CD4-positive, CD25-positive, alpha-beta regulatory T cell (primary cell): ENCODE results near the gene STMP1. TPM values are rescaled to one million over a fixed set of nuclear protein-coding genes. Genes with fewer than 3 reads are reported as not detected.
A peak's percentile ranks its signal among the peaks of the same experiment; 100 is the strongest.

Experiments
- ATAC-seq, 2 donors: fragments of 150-1000 bp; cut with Tn5 transposase; one replicate each; pipeline ENCODE4 v1.10.0; 2021; ENCODE audit warnings: low read depth in 2 of 2, moderate number of reproducible peaks in 2 of 2, moderate library complexity in 1 of 2
- DNase-seq, 3 donors: peaks; one replicate each; pipeline versions ENCODE4 v3.0.0 to v3.0.0-alpha.2; 2012 to 2022; ENCODE audit warnings: mixed read lengths in 1 of 3
- H3K27ac ChIP-seq: one replicate; pipeline ENCODE4 v1.7.0; 2013; ENCODE audit warnings: mild to moderate bottlenecking, low read length; ENCODE audit not compliant: insufficient read depth, poor library complexity, severe bottlenecking
- H3K27me3 ChIP-seq: one replicate; pipeline ENCODE4 v1.7.0; 2013; ENCODE audit warnings: low read length; ENCODE audit not compliant: control insufficient read depth, insufficient read depth
- H3K36me3 ChIP-seq: one replicate; pipeline ENCODE4 v1.7.0; 2013; ENCODE audit warnings: mild to moderate bottlenecking, low read length, moderate library complexity; ENCODE audit not compliant: control insufficient read depth, insufficient read depth
- H3K4me1 ChIP-seq: 2 replicates; pipeline ENCODE4 v1.7.0; 2013; ENCODE audit warnings: mild to moderate bottlenecking, low read length; ENCODE audit not compliant: insufficient read depth, control insufficient read depth, poor library complexity, severe bottlenecking
- H3K4me3 ChIP-seq: one replicate; pipeline ENCODE4 v1.7.0; 2013; ENCODE audit warnings: low read depth, mild to moderate bottlenecking, low read length, moderate library complexity
- H3K9me3 ChIP-seq, 2 experiments: 1 replicate in 1 of 2; 2 replicates in 1 of 2; pipeline ENCODE4 v1.7.0; 2013; ENCODE audit warnings: low read length in 2 of 2, mild to moderate bottlenecking in 1 of 2, moderate library complexity in 1 of 2; ENCODE audit not compliant: control insufficient read depth in 2 of 2
- H3K27ac Mint-ChIP-seq, 3 donors: one replicate each; pipeline ENCODE4 v1.8.0; 2020 to 2022; ENCODE audit warnings: mild to moderate bottlenecking in 3 of 3, mixed read lengths in 3 of 3, moderate library complexity in 2 of 3
- H3K27me3 Mint-ChIP-seq: one replicate; pipeline ENCODE4 v1.8.0; 2022; ENCODE audit warnings: mild to moderate bottlenecking, mixed read lengths
- H3K36me3 Mint-ChIP-seq: one replicate; pipeline ENCODE4 v1.8.0; 2020; ENCODE audit warnings: mixed read lengths
- H3K4me1 Mint-ChIP-seq, 4 donors: one replicate each; pipeline ENCODE4 v1.8.0; 2020 to 2022; ENCODE audit warnings: mixed read lengths in 4 of 4, mild to moderate bottlenecking in 1 of 4
- H3K4me3 Mint-ChIP-seq, 4 donors: one replicate each; pipeline ENCODE4 v1.8.0; 2020 to 2022; ENCODE audit warnings: mild to moderate bottlenecking in 4 of 4, mixed read lengths in 4 of 4, moderate library complexity in 3 of 4
- H3K9me3 Mint-ChIP-seq, 7 donors: one replicate each; pipeline ENCODE4 v1.8.0; 2020 to 2022; ENCODE audit warnings: mixed read lengths in 7 of 7, mild to moderate bottlenecking in 3 of 7, moderate library complexity in 2 of 7
- polyA plus RNA-seq, 4 donors: library from polyadenylated mRNA; unstranded; fragments of 300-500 nt; fragmentation: Illumina TruSeq; gene quantifications; one replicate each; pipeline ENCODE4 v1.2.3, GENCODE V29; 2021
- total RNA-seq: library from RNA; stranded (reverse); gene quantifications from one replicate; pipeline ENCODE4 v1.2.3, GENCODE V29; 2022

The STMP1 gene
- total and polyA plus RNA-seq, 5 donors from 2014 or later, result 18.2 to 61.4 (median 53.8) TPM

GRCh38 chr7:135706038-135706742 is 43.9 kb downstream of the STMP1 start:
- Histone ChIP-seq H3K9me3 (no peaks in the 10 kb centered on the region), H3K27me3 (no peaks in the 10 kb centered on the region), H3K36me3 (no peaks in the 10 kb centered on the region), H3K4me3 (no peak overlapping the region), H3K4me1 (no peaks in the 10 kb centered on the region), H3K27ac (no peak overlapping the region)
- DNase-seq (no peak), ATAC-seq (no peak)
- Mint-ChIP-seq H3K9me3 (no peaks in the 10 kb centered on the region), H3K36me3 (peaks cover 4% of the 10 kb centered on the region), H3K4me1 (no peaks in the 10 kb centered on the region), H3K27me3 (no peaks in the 10 kb centered on the region), H3K27ac (no peak overlapping the region), H3K4me3 (no peak overlapping the region)

- ATAC-seq (no peak), DNase-seq (no peak)
- no peaks in the 10 kb centered on the region for H3K4me1 ChIP-seq
- no peaks in the 10 kb centered on the region for H3K27me3 ChIP-seq
- H3K4me3 ChIP-seq, result no peak overlapping the region
- H3K4me3 Mint-ChIP-seq, result no peak overlapping the region
- H3K36me3 ChIP-seq, result no peaks in the 10 kb centered on the region
- H3K27ac Mint-ChIP-seq, result no peak overlapping the region
- H3K9me3 Mint-ChIP-seq, result no peaks in the 10 kb centered on the region
- no peaks in the 10 kb centered on the region for H3K27me3 Mint-ChIP-seq
- H3K27ac ChIP-seq, result no peak overlapping the region
- no peaks in the 10 kb centered on the region for H3K4me1 Mint-ChIP-seq
- H3K36me3 Mint-ChIP-seq, result no peaks in the 10 kb centered on the region
- H3K9me3 ChIP-seq, result no peaks in the 10 kb centered on the region
Measured at GRCh38 chr7:135706858-135707569, 44.7 kb downstream of the STMP1 start.

GRCh38 chr7:135707570-135707966 is 45.3 kb downstream of the STMP1 start:
- Mint-ChIP-seq H3K4me3 (no peak overlapping the region), H3K27me3 (no peaks in the 10 kb centered on the region), H3K9me3 (no peaks in the 10 kb centered on the region), H3K27ac (no peak overlapping the region), H3K36me3 (no peaks in the 10 kb centered on the region), H3K4me1 (no peaks in the 10 kb centered on the region)
- DNase-seq (no peak), ATAC-seq (no peak)
- no peak overlapping the region for H3K4me3 ChIP-seq
- no peak overlapping the region for H3K27ac ChIP-seq
- H3K27me3 ChIP-seq, result no peaks in the 10 kb centered on the region
- H3K4me1 ChIP-seq, result no peaks in the 10 kb centered on the region
- no peaks in the 10 kb centered on the region for H3K9me3 ChIP-seq
- no peaks in the 10 kb centered on the region for H3K36me3 ChIP-seq

GRCh38 chr7:135708041-135708440 is 45.7 kb downstream of the STMP1 start:
- ATAC-seq (no peak), DNase-seq (no peak)
- no peak overlapping the region for H3K4me3 ChIP-seq
- Mint-ChIP-seq H3K9me3 (no peaks in the 10 kb centered on the region), H3K4me1 (no peaks in the 10 kb centered on the region), H3K27ac (no peak overlapping the region), H3K36me3 (no peaks in the 10 kb centered on the region), H3K4me3 (no peak overlapping the region), H3K27me3 (no peaks in the 10 kb centered on the region)
- no peaks in the 10 kb centered on the region for H3K27me3 ChIP-seq
- H3K36me3 ChIP-seq, result no peaks in the 10 kb centered on the region
- no peak overlapping the region for H3K27ac ChIP-seq
- H3K4me1 ChIP-seq, result no peaks in the 10 kb centered on the region
- H3K9me3 ChIP-seq, result no peaks in the 10 kb centered on the region

GRCh38 chr7:135709508-135709907 is 47.2 kb downstream of the STMP1 start:
- no peak overlapping the region for H3K4me3 Mint-ChIP-seq
- ATAC-seq, result no peak
- no peak overlapping the region for H3K4me3 ChIP-seq
- H3K36me3 Mint-ChIP-seq, result no peaks in the 10 kb centered on the region
- no peaks in the 10 kb centered on the region for H3K9me3 Mint-ChIP-seq
- no peaks in the 10 kb centered on the region for H3K9me3 ChIP-seq
- no peaks in the 10 kb centered on the region for H3K27me3 Mint-ChIP-seq
- no peaks in the 10 kb centered on the region for H3K4me1 Mint-ChIP-seq
- H3K36me3 ChIP-seq, result no peaks in the 10 kb centered on the region
- H3K27ac Mint-ChIP-seq, result no peak overlapping the region
- no peaks in the 10 kb centered on the region for H3K27me3 ChIP-seq
- no peak overlapping the region for H3K27ac ChIP-seq
- DNase-seq, result no peak
- H3K4me1 ChIP-seq, result no peaks in the 10 kb centered on the region

GRCh38 chr7:135710417-135711138 is 48.3 kb downstream of the STMP1 start:
- peak in 1 of 3 donors; percentile 21 for DNase-seq
- Histone ChIP-seq H3K27me3 (no peaks in the 10 kb centered on the region), H3K9me3 (no peaks in the 10 kb centered on the region), H3K36me3 (no peaks in the 10 kb centered on the region), H3K4me3 (no peak overlapping the region), H3K27ac (no peak overlapping the region), H3K4me1 (no peaks in the 10 kb centered on the region)
- no peak overlapping the region for H3K27ac Mint-ChIP-seq
- no peaks in the 10 kb centered on the region for H3K9me3 Mint-ChIP-seq
- no peak for ATAC-seq
- no peak overlapping the region for H3K4me3 Mint-ChIP-seq
- no peaks in the 10 kb centered on the region for H3K27me3 Mint-ChIP-seq
- H3K4me1 Mint-ChIP-seq, result no peaks in the 10 kb centered on the region
- H3K36me3 Mint-ChIP-seq, result no peaks in the 10 kb centered on the region

GRCh38 chr7:135711139-135711469 is 48.8 kb downstream of the STMP1 start:
- H3K27me3 ChIP-seq, result no peaks in the 10 kb centered on the region
- H3K4me3 Mint-ChIP-seq, result no peak overlapping the region
- ATAC-seq, result no peak
- no peaks in the 10 kb centered on the region for H3K36me3 ChIP-seq
- H3K36me3 Mint-ChIP-seq, result no peaks in the 10 kb centered on the region
- H3K27ac Mint-ChIP-seq, result no peak overlapping the region
- no peaks in the 10 kb centered on the region for H3K9me3 ChIP-seq
- no peak overlapping the region for H3K27ac ChIP-seq
- no peaks in the 10 kb centered on the region for H3K27me3 Mint-ChIP-seq
- H3K9me3 Mint-ChIP-seq, result no peaks in the 10 kb centered on the region
- H3K4me1 ChIP-seq, result no peaks in the 10 kb centered on the region
- no peak overlapping the region for H3K4me3 ChIP-seq
- H3K4me1 Mint-ChIP-seq, result no peaks in the 10 kb centered on the region
- DNase-seq, result no peak
